Measurements from ENCODE around the gene TENT5A. TPM values are rescaled to one million over a fixed set of nuclear protein-coding genes. Genes with fewer than 3 reads are reported as not detected.

Gene TENT5A
- total and polyA plus RNA-seq, 8 donors, result 3.7 to 54.0 (median 17.1) TPM

DNA sequence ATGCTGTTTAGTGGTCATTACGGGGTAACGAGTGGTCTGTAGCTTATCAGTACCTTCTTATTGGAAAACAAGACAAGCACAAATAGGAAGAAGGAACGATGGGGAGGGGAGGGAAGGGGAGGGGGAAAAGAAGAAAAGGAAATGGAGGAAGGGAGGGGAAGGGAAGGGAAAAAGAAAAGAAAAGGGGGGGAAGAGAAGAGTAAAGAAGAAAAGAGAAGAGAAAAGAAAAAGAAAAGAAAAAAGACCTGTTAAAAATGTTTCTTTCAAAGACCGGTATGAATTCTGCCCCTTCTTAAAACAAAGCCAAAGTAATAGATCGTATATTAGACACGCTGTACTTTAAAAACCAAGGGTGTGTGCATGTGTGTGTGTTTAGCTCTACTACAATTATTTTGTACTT is 2.4 kb upstream of the TENT5A start:
- Histone ChIP-seq H3K4me3 (no peak overlapping the region), H3K4me1 (peaks cover 9 to 20% (median 15%) of the 10 kb centered on the region in 4 donors), H3K9me3 (no peaks in the 10 kb centered on the region), H3K27me3 (no peaks in the 10 kb centered on the region), H3K36me3 (no peaks in the 10 kb centered on the region), H3K27ac (peak overlapping the region in 3 of 5 donors; percentile 92 to 98 (median 94))
- DNase-seq, result no peak
- 80 to 92% (median 81%) methylated on average over 6 of the region's 6 CpGs for WGBS, 5 donors
- no peak for TF ChIP-seq POLR2AphosphoS5 (IDR thresholded peaks at IDR 0.05)
- TF ChIP-seq EP300 (IDR thresholded peaks at IDR 0.05), result no peak
- TF ChIP-seq, protein P1, sequence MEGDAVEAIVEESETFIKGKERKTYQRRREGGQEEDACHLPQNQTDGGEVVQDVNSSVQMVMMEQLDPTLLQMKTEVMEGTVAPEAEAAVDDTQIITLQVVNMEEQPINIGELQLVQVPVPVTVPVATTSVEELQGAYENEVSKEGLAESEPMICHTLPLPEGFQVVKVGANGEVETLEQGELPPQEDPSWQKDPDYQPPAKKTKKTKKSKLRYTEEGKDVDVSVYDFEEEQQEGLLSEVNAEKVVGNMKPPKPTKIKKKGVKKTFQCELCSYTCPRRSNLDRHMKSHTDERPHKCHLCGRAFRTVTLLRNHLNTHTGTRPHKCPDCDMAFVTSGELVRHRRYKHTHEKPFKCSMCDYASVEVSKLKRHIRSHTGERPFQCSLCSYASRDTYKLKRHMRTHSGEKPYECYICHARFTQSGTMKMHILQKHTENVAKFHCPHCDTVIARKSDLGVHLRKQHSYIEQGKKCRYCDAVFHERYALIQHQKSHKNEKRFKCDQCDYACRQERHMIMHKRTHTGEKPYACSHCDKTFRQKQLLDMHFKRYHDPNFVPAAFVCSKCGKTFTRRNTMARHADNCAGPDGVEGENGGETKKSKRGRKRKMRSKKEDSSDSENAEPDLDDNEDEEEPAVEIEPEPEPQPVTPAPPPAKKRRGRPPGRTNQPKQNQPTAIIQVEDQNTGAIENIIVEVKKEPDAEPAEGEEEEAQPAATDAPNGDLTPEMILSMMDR (IDR thresholded peaks at IDR 0.05), result no peak
- TF ChIP-seq POLR2A (IDR thresholded peaks at IDR 0.05), result no peak
- intact Hi-C loops (cut with DNase I; ENCODE audit: low total_unique reads), result no loop called here

DNA sequence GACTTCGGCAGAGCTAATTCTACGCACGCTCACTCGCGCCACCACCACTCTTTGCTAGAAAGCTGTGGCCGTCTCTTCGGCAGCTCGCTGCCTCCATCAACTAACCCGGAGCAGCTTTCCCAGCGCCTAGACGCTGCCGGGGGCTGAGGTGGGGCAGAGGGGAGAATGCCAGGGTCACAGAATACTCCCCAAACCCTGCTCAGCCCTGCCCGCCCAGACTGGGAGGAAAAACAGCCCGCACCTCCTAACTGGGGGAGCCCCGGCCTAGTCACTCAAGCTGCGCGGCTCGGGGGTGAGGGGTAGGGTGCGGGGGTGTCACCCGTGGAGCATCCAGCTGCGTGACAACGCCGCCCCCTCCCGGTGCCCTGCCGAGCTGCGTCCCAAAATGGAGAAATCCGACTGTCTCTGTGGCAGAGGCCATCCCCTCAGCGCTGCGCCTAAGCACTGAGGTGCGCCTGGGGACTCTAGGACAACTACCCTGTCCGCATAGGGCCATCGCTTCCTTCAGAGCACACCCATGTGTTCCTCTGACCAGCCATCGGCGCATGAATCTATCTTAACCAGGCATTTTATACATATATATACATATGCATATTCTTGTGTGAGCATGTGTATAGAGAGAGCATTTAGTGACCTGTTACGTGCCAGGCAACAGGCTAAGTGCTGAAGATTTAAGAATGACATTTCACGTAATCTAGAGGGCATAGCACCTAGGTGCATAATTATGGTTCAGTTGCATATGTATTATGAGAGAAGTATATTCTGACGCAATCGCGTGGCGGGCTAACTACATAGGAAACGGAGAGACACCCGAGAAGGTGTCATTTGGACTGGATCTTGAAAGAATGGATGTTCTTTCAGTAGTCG is 1.5 kb upstream of the TENT5A start:
- Histone ChIP-seq H3K4me1 (peaks cover 15 to 29% (median 22%) of the 10 kb centered on the region in 4 donors), H3K27me3 (no peaks in the 10 kb centered on the region), H3K4me3 (peak overlapping the region; percentile 67 to 88 (median 81)), H3K27ac (peak overlapping the region; percentile 92 to 98 (median 96)), H3K36me3 (no peaks in the 10 kb centered on the region), H3K9me3 (no peaks in the 10 kb centered on the region)
- no peak for TF ChIP-seq EP300 (IDR thresholded peaks at IDR 0.05)
- TF ChIP-seq, protein P1 (IDR thresholded peaks at IDR 0.05), result peak in 5 of 7 experiments; percentile 59 to 77 (median 66)
- intact Hi-C loops (cut with DNase I; ENCODE audit: low total_unique reads), result no loop called here
- 13 to 21% (median 16%) methylated on average over 29 to 43 of the region's 43 CpGs for whole genome bisulfite sequencing, 5 donors
- peak; percentile 81 to 93 for DNase-seq

DNA sequence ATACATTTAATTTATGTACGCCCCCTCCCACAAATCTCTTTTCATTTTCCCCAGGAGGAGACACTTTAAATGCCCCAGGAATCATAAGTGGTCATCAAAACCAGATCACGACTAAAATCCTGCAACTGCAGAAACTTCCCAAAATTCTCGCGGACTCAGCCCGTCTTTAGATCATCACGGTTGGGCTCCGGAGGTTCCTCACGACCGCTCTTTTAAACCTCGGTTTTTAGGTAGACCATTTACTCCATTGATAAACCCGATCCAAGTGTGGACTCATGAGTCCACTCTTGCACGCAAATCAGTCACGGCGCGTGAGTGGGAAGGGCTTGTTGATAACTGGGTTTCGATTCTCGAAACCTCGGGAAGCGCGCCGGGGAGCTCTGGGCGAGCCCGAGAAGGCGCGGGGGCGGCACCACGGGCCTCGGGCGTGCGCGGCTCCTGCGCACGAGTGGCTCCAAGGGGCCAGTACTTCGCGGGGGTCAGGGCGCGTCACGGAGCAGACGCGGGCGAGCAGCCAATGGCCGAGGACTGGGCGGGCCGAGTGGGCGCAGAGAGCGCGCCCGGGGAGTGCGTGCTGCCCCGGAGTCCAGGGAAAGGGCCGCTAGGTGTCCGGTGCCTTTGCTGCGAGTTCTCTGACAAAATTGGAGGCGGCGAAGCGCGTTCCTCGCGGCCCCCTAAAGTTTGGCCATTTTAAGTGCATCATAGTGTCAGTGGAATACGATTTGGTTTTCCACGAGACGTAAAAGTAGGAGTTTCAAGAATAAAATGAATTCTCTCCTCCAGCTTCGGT is 635 bp upstream of the TENT5A start:
- DNase-seq, result peak; percentile 95 to 96
- peaks cover 16 to 38% (median 27%) of the 10 kb centered on the region in 4 donors for H3K4me1 ChIP-seq
- 0 to 1% (median 1%) methylated on average over 32 to 63 of the region's 63 CpGs for WGBS, 5 donors
- intact Hi-C loops (cut with DNase I; ENCODE audit: low total_unique reads), result no loop called here
- no peaks in the 10 kb centered on the region for H3K36me3 ChIP-seq
- H3K27ac ChIP-seq, result peak overlapping the region; percentile 92 to 98 (median 96)
- H3K27me3 ChIP-seq, result no peaks in the 10 kb centered on the region
- no peaks in the 10 kb centered on the region for H3K9me3 ChIP-seq
- H3K4me3 ChIP-seq, result peak overlapping the region; percentile 67 to 88 (median 81)
- TF ChIP-seq POLR2AphosphoS5 (IDR thresholded peaks at IDR 0.05) (peak; percentile 81 to 93 (median 93)), EP300 (IDR thresholded peaks at IDR 0.05) (peak; percentile 57), POLR2A (IDR thresholded peaks at IDR 0.05) (peak in 2 of 4 donors; percentile 70 to 72)
- TF ChIP-seq, protein P1 (IDR thresholded peaks at IDR 0.05), result no peak

DNA sequence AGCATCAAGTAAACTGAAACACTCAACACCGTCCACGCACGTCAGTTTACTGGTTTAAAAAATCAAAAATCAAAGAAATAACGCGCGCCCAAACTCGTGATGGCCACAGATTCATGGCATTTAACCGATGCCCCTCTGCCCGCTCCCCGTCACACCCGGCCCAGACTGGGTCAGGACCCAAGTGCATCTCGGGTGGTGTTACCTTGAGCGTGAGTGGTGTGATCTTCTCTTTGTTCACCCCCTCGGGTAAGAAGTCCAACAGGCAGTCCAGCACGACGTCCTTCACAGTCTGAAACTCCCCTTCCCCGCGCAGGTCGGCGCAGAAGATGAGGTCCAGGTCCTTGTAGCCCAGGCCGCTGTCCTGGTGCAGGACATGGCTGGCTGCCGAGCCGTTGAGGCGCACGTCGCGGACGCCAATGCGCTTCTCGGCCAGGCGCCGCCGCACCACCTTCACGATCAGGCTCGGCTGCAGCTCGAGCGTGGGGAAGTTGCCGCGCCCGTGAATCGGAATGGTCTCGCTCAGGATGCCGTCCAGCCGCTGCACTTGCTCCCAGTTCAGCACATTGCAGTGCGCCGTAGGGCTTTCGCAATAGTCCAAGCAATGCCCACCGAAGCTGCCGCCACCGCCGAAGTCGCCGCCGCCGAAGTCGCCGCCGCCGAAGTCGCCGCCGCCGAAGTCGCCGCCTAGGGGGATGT is 945 bp downstream of the TENT5A start:
- Histone ChIP-seq H3K36me3 (peaks cover 0 to 9% (median under 1%) of the 10 kb centered on the region in 4 donors), H3K27ac (peak overlapping the region; percentile 92 to 98 (median 96)), H3K9me3 (no peaks in the 10 kb centered on the region), H3K27me3 (no peaks in the 10 kb centered on the region), H3K4me1 (peaks cover 27 to 54% (median 40%) of the 10 kb centered on the region in 4 donors), H3K4me3 (peak overlapping the region; percentile 67 to 88 (median 81))
- intact Hi-C loops (cut with DNase I; ENCODE audit: low total_unique reads), result no loop called here
- TF ChIP-seq, protein P1 (IDR thresholded peaks at IDR 0.05), result no peak
- peak; percentile 1 to 51 (median 16) for TF ChIP-seq POLR2AphosphoS5 (IDR thresholded peaks at IDR 0.05)
- WGBS, 5 donors, result 2 to 4% (median 3%) methylated on average over 27 to 65 of the region's 65 CpGs
- DNase-seq, result peak; percentile 75 to 82

Measured in stomach (tissue), 9 donors.